ENCODE data around the gene KCNJ14. TPM values are rescaled to one million over a fixed set of nuclear protein-coding genes. Genes with fewer than 3 reads are reported as not detected.

Gene KCNJ14
- total RNA-seq, 2 experiments from 2014 or later, result 1.3 to 1.5 TPM

- TF ChIP-seq CTCF (IDR thresholded peaks at IDR 0.05), result no peak
- peaks cover 6% of the 10 kb centered on the region for H3K36me3 Mint-ChIP-seq (ENCODE audit: low read depth)
- DNase-seq, result no peak
- ChIA-PET POLR2A (interaction anchor here (1.1 to 1.3 kb wide), 3 partner anchors 10 to 75 kb away, joined by 3 to 4 read pairs (median 4); no protein-coding TSS in a partner anchor), CTCF (interaction anchor here (0.9 to 1.8 kb wide), 5 partner anchors 18 to 114 kb away, joined by 3 to 8 read pairs (median 4); partner anchors contain the start of gene KDELR1)
- peak overlapping the region; percentile 66 for H3K27ac Mint-ChIP-seq
- peak overlapping the region; percentile 83 for H3K4me3 Mint-ChIP-seq
- H3K9me3 Mint-ChIP-seq, result no peaks in the 10 kb centered on the region
- no peak for ATAC-seq
- H3K27me3 Mint-ChIP-seq, result no peaks in the 10 kb centered on the region
- intact Hi-C loops (cut with micrococcal nuclease), result loop anchor here (10.0 kb wide), 1 partner anchor 105 kb away; the partner anchor contains the start of genes SYNGR4 and TMEM143
- peaks cover 17% of the 10 kb centered on the region for H3K4me1 Mint-ChIP-seq (ENCODE audit: low read depth)
Observed at GRCh38 chr19:48469934-48470680, 14.7 kb downstream of the KCNJ14 start.

DNA sequence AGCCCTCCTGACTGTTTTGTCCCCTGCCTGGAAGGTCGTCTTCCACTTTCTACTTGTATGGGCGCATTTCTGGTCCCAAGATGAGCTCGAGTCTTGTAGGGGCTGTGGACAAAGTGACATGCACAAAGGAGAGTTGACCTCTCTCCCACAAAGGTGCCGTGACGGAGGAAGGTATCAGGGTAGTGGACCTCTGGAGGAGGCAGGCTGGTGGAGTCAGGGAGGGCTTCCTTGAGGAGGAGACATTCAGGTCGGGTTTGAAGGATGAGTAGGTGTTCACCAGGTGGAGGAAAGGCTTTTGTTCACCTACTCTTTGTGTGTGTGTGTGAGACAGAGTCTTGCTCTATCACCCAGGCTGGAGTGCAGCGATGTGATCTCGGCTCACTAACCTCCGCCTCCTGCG lies 15.5 kb downstream of the KCNJ14 start:
- intact Hi-C loops (cut with micrococcal nuclease), result no loop called here
- Mint-ChIP-seq H3K36me3 (ENCODE audit: low read depth) (peaks cover 6% of the 10 kb centered on the region), H3K9me3 (no peaks in the 10 kb centered on the region), H3K27ac (no peak overlapping the region), H3K4me1 (ENCODE audit: low read depth) (peaks cover 17% of the 10 kb centered on the region), H3K4me3 (peak overlapping the region; percentile 83), H3K27me3 (no peaks in the 10 kb centered on the region)
- no peak for TF ChIP-seq CTCF (IDR thresholded peaks at IDR 0.05)
- DNase-seq, result no peak
- no peak for ATAC-seq
- POLR2A ChIA-PET, result interaction anchor here (1.2 to 1.4 kb wide), 3 partner anchors 11 to 76 kb away, joined by 3 to 4 read pairs (median 3); no protein-coding TSS in a partner anchor
- CTCF ChIA-PET, result interaction anchor here (1.0 to 1.8 kb wide), 3 partner anchors 17 to 113 kb away, joined by 3 to 8 read pairs (median 5); no protein-coding TSS in a partner anchor

- no peak for ATAC-seq
- ChIA-PET CTCF (interaction anchor here (1.3 to 1.5 kb wide), 2 partner anchors 9 to 18 kb away, joined by 3 to 6 read pairs; no protein-coding TSS in a partner anchor), POLR2A (interaction anchor here (1.4 kb wide), 1 partner anchor 16 kb away, joined by 3 read pairs; no protein-coding TSS in a partner anchor)
- no peak overlapping the region for H3K4me3 Mint-ChIP-seq
- DNase-seq, result no peak
- no peaks in the 10 kb centered on the region for H3K27me3 Mint-ChIP-seq
- intact Hi-C loops (cut with micrococcal nuclease), result no loop called here
- H3K9me3 Mint-ChIP-seq, result no peaks in the 10 kb centered on the region
- no peak for TF ChIP-seq CTCF (IDR thresholded peaks at IDR 0.05)
- peak overlapping the region; percentile 15 for H3K27ac Mint-ChIP-seq
- H3K36me3 Mint-ChIP-seq (ENCODE audit: low read depth), result peaks cover 6% of the 10 kb centered on the region
- H3K4me1 Mint-ChIP-seq (ENCODE audit: low read depth), result peaks cover 17% of the 10 kb centered on the region
Observed at GRCh38 chr19:48471836-48472235, 16.5 kb downstream of the KCNJ14 start.

DNA sequence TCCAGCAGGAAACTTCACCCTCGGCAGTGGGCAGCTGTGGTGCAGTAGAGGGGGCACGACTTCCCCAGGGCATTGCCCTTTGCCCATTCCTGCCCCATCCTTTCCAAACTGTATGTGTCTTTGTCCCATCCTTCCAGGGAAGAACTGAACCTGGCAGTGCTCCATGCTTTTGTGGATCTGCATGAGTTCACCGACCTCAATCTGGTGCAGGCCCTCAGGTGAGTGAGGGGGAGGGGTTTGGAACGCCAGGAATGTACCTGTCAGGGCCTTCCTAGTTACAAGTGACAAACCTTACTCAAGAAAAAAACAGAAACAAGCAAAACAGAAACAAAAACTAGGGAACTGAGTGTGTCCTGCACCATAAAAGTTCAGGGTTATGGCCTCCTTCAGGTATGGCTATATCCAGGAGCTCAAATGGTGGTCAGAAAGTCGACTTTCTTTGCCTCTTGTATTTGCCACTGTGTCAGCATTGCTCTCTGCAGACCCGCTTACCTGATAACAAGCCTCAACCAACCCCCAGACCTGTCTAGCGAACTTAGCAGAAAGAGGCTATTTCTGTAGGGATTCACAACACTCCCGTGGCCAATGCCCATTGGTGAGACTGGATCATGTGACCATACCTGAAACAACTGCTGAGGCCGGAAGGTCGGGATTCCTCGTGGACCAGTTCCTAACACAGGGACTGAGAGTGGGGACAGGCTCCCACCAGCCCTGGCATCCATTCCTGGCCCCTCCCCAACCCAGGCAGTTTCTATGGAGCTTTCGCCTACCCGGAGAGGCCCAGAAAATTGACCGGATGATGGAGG lies 18.0 kb downstream of the KCNJ14 start:
- no peak for DNase-seq
- TF ChIP-seq CTCF (IDR thresholded peaks at IDR 0.05), result no peak
- intact Hi-C loops (cut with micrococcal nuclease), result no loop called here
- ChIA-PET CTCF (interaction anchor here (1.3 kb wide), 1 partner anchor 17 kb away, joined by 6 read pairs; no protein-coding TSS in a partner anchor), POLR2A (no interaction called here)
- no peaks in the 10 kb centered on the region for H3K27me3 Mint-ChIP-seq
- no peak overlapping the region for H3K27ac Mint-ChIP-seq
- no peak for ATAC-seq
- no peaks in the 10 kb centered on the region for H3K9me3 Mint-ChIP-seq
- peaks cover 12% of the 10 kb centered on the region for H3K4me1 Mint-ChIP-seq (ENCODE audit: low read depth)
- peaks cover 6% of the 10 kb centered on the region for H3K36me3 Mint-ChIP-seq (ENCODE audit: low read depth)
- H3K4me3 Mint-ChIP-seq, result no peak overlapping the region
